Neural crest cell (in vitro differentiated cells): ENCODE results near the gene ATP11A. TPM values are rescaled to one million over a fixed set of nuclear protein-coding genes. Genes with fewer than 3 reads are reported as not detected.

ENCODE experiments used
- DNase-seq: peaks from one replicate; pipeline ENCODE4 v3.0.0; 2021; ENCODE audit warnings: low read depth, mixed read lengths, low spot score
- H3K27ac Mint-ChIP-seq: one replicate; pipeline ENCODE4 v1.8.0; 2021; ENCODE audit warnings: mild to moderate bottlenecking, mixed read lengths; ENCODE audit not compliant: unreplicated experiment
- H3K27me3 Mint-ChIP-seq: 2 replicates; pipeline ENCODE4 v1.8.0; 2021; ENCODE audit warnings: low read depth, mild to moderate bottlenecking, mixed read lengths
- H3K36me3 Mint-ChIP-seq: 2 replicates; pipeline ENCODE4 v1.8.0; 2021; ENCODE audit warnings: low read depth, mild to moderate bottlenecking, mixed read lengths
- H3K4me1 Mint-ChIP-seq: 2 replicates; pipeline ENCODE4 v1.8.0; 2021; ENCODE audit warnings: mixed read lengths
- H3K4me3 Mint-ChIP-seq: one replicate; pipeline ENCODE4 v1.8.0; 2021; ENCODE audit warnings: mild to moderate bottlenecking, mixed read lengths
- H3K9me3 Mint-ChIP-seq: 2 replicates; pipeline ENCODE4 v1.8.0; 2021; ENCODE audit warnings: mixed read lengths
- total RNA-seq: library from RNA; stranded (reverse); gene quantifications from 2 replicates; pipeline ENCODE4 v1.2.1, GENCODE V29; 2021
- TF ChIP-seq, protein P1 (sequence below): fragments of 200-600 bp; sonication (generic); conservative IDR thresholded peaks from 2 replicates; pipeline ENCODE4 v1.5.0; 2021; ENCODE audit warnings: antibody characterized with exemption, mild to moderate bottlenecking

ATP11A gene
- total RNA-seq, 1 donor from 2014 or later: 97.4 TPM

DNA sequence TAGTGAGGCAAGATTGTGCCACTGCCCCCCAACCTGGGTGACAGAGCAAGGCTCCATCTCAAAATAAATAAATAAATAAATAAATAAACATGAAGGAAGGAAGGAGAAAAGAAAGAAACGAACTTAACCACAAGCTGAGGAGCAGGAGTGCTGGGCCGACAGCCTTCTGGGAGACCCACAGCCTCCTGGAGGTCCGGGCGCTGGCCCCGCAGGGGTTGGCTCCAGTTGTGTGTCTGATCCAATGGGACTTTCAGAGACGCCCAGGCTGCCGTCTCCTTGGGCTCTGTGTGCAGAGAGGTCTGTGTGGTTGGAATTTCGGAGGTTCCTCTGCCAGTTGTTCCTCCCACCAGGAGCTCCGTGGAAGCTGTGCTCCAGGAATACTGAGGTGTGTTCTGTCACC lies 243.1 kb downstream of the ATP11A start:
- Mint-ChIP-seq H3K9me3 (no peaks in the 10 kb centered on the region), H3K4me1 (peaks cover 10% of the 10 kb centered on the region), H3K4me3 (no peak overlapping the region), H3K36me3 (no peaks in the 10 kb centered on the region), H3K27me3 (no peaks in the 10 kb centered on the region), H3K27ac (no peak overlapping the region)
- DNase-seq: no peak
- TF ChIP-seq, protein P1, sequence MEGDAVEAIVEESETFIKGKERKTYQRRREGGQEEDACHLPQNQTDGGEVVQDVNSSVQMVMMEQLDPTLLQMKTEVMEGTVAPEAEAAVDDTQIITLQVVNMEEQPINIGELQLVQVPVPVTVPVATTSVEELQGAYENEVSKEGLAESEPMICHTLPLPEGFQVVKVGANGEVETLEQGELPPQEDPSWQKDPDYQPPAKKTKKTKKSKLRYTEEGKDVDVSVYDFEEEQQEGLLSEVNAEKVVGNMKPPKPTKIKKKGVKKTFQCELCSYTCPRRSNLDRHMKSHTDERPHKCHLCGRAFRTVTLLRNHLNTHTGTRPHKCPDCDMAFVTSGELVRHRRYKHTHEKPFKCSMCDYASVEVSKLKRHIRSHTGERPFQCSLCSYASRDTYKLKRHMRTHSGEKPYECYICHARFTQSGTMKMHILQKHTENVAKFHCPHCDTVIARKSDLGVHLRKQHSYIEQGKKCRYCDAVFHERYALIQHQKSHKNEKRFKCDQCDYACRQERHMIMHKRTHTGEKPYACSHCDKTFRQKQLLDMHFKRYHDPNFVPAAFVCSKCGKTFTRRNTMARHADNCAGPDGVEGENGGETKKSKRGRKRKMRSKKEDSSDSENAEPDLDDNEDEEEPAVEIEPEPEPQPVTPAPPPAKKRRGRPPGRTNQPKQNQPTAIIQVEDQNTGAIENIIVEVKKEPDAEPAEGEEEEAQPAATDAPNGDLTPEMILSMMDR: no peak

DNA sequence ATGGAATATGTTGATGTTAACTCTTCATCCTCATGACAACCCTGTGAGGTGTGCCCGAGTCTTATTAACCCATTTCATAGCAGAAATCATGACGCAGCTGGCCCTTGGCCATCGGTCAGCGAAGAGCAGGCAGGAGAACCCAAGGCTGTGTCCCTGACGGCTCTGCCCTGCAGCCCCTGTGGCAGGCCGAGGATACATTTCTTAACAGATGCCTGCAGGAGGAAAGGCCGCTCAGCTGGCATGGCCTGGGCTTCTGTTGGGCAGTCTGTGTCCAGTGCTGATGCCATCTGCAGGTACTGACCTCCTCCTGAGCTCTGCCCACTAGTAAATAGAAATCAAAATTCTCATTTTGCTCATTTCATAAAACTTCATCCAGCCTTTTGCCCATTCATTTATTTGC lies 243.8 kb downstream of the ATP11A start:
- Mint-ChIP-seq H3K9me3 (no peaks in the 10 kb centered on the region), H3K4me3 (no peak overlapping the region), H3K36me3 (no peaks in the 10 kb centered on the region), H3K4me1 (peaks cover 10% of the 10 kb centered on the region), H3K27ac (no peak overlapping the region), H3K27me3 (no peaks in the 10 kb centered on the region)
- TF ChIP-seq, protein P1: no peak
- DNase-seq: no peak

DNA sequence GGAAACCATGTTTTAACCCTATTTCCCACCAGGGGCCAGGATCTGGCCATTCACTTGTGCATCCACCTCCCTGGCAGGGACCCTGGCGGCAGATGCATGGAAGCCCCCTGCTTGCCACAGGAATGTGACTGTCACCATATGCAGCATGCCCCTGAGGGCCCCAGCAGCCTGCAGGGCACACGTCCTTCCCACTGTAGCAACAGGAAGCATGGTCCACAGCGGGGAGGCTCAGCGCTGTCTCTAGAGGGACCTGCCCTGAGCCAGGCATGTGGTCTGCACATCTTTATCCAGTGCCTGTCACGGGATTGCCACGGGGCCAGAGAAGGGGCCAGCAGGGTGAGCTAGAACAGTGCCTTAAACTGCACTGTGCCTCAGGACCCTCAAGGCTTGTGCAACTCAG lies 244.2 kb downstream of the ATP11A start:
- Mint-ChIP-seq H3K4me3 (no peak overlapping the region), H3K36me3 (no peaks in the 10 kb centered on the region), H3K4me1 (peaks cover 10% of the 10 kb centered on the region), H3K9me3 (no peaks in the 10 kb centered on the region), H3K27ac (no peak overlapping the region), H3K27me3 (no peaks in the 10 kb centered on the region)
- TF ChIP-seq, protein P1: no peak
- DNase-seq: no peak

Other genes starting within 250 kb of the ATP11A start
- 43.9 and 51.9 TPM in 2 replicates for gene TUBGCP3, start 101.9 kb upstream of the ATP11A start, total RNA-seq